ENCODE measurements around the gene S100A7. TPM values are rescaled to one million over a fixed set of nuclear protein-coding genes. Genes with fewer than 3 reads are reported as not detected.

Gene S100A7
- total and polyA plus RNA-seq, 2 donors (not counting 1 experiment from before 2014, with no cell fraction given), result not detected

GRCh38 chr1:153505576-153505975 is 45.1 kb upstream of the S100A7 start:
- Histone ChIP-seq H3K27me3 (ENCODE audit: control insufficient read depth, insufficient read depth, low read length) (no peaks in the 10 kb centered on the region), H3K4me1 (ENCODE audit: control insufficient read depth, extremely low read depth, insufficient read depth, low read length) (peaks cover 18% of the 10 kb centered on the region), H3K79me2 (ENCODE audit: control insufficient read depth, insufficient read depth, low read length) (no peaks in the 10 kb centered on the region), H3K9me3 (ENCODE audit: control insufficient read depth, insufficient read depth, low read depth, low read length) (no peaks in the 10 kb centered on the region), H3K9ac (ENCODE audit: insufficient read depth, low read length) (no peak overlapping the region), H3K4me3 (replicated peaks in 1 of 4; ENCODE audit: control extremely low read depth in 1 of 4, insufficient read depth in 1 of 4, low read depth in 3 of 4, low read length in 4 of 4) (no peak overlapping the region), H2AFZ (ENCODE audit: low read length) (no peak overlapping the region), H3K27ac (ENCODE audit: insufficient read depth, low read length) (no peak overlapping the region), H3K4me2 (ENCODE audit: extremely low read depth, insufficient read depth, low read length) (no peak overlapping the region), H4K20me1 (ENCODE audit: control insufficient read depth, extremely low read depth, insufficient read depth, low read length) (no peaks in the 10 kb centered on the region), H3K36me3 (ENCODE audit: control insufficient read depth, insufficient read depth, low read length) (no peaks in the 10 kb centered on the region)
- peak in 1 of 2 donors; percentile 28 for DNase-seq (ENCODE audit: low read depth in 2 of 2)
- no peak for TF ChIP-seq CTCF (conservative IDR thresholded peaks at IDR 0.05 in 1 of 2, IDR thresholded peaks at IDR 0.05 in 1 of 2; ENCODE audit: low read depth in 1 of 2, low read length in 2 of 2)
- TF ChIP-seq EZH2 (IDR thresholded peaks at IDR 0.05; ENCODE audit: low read length, missing control alignments), result no peak

DNA sequence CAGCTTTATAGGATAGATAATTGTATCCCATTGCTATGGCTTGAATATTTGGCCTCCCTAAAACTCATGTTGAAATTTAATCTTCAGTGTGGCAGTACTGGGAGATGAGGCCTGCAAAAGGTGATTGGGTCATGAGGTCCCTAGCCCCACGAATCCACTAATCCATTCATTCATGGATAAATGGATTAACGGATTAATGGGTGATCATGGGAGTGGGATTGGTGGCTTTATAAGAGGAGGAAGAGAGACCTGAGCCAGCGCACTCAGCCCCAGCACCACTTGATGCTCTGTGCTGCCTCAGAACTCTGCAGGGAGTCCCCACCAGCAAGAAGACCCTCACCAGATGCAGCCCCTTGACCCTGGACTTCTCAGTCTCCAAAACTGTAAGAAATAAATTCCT is 43.3 kb upstream of the S100A7 start:
- peaks cover 4% of the 10 kb centered on the region for H3K27me3 ChIP-seq (ENCODE audit: control insufficient read depth, insufficient read depth, low read length)
- no peak overlapping the region for H3K4me2 ChIP-seq (ENCODE audit: extremely low read depth, insufficient read depth, low read length)
- no peak for DNase-seq (ENCODE audit: low read depth in 2 of 2)
- H4K20me1 ChIP-seq (ENCODE audit: control insufficient read depth, extremely low read depth, insufficient read depth, low read length), result no peaks in the 10 kb centered on the region
- H3K79me2 ChIP-seq (ENCODE audit: control insufficient read depth, insufficient read depth, low read length), result no peaks in the 10 kb centered on the region
- peaks cover 18% of the 10 kb centered on the region for H3K4me1 ChIP-seq (ENCODE audit: control insufficient read depth, extremely low read depth, insufficient read depth, low read length)
- TF ChIP-seq EZH2 (IDR thresholded peaks at IDR 0.05; ENCODE audit: low read length, missing control alignments) (no peak), CTCF (conservative IDR thresholded peaks at IDR 0.05 in 1 of 2, IDR thresholded peaks at IDR 0.05 in 1 of 2; ENCODE audit: low read depth in 1 of 2, low read length in 2 of 2) (no peak)
- no peaks in the 10 kb centered on the region for H3K36me3 ChIP-seq (ENCODE audit: control insufficient read depth, insufficient read depth, low read length)
- H2AFZ ChIP-seq (ENCODE audit: low read length), result no peak overlapping the region
- no peaks in the 10 kb centered on the region for H3K9me3 ChIP-seq (ENCODE audit: control insufficient read depth, insufficient read depth, low read depth, low read length)
- H3K27ac ChIP-seq (ENCODE audit: insufficient read depth, low read length), result no peak overlapping the region
- H3K9ac ChIP-seq (ENCODE audit: insufficient read depth, low read length), result no peak overlapping the region
- no peak overlapping the region for H3K4me3 ChIP-seq (replicated peaks in 1 of 4; ENCODE audit: control extremely low read depth in 1 of 4, insufficient read depth in 1 of 4, low read depth in 3 of 4, low read length in 4 of 4)

- peak in 1 of 2 donors; percentile 60 for DNase-seq (ENCODE audit: low read depth in 2 of 2)
- Histone ChIP-seq H3K4me2 (ENCODE audit: extremely low read depth, insufficient read depth, low read length) (no peak overlapping the region), H2AFZ (ENCODE audit: low read length) (no peak overlapping the region), H3K4me1 (ENCODE audit: control insufficient read depth, extremely low read depth, insufficient read depth, low read length) (no peaks in the 10 kb centered on the region), H4K20me1 (ENCODE audit: control insufficient read depth, extremely low read depth, insufficient read depth, low read length) (no peaks in the 10 kb centered on the region), H3K36me3 (ENCODE audit: control insufficient read depth, insufficient read depth, low read length) (no peaks in the 10 kb centered on the region), H3K27me3 (ENCODE audit: control insufficient read depth, insufficient read depth, low read length) (peaks cover 4% of the 10 kb centered on the region), H3K9ac (ENCODE audit: insufficient read depth, low read length) (no peak overlapping the region), H3K27ac (ENCODE audit: insufficient read depth, low read length) (no peak overlapping the region), H3K4me3 (replicated peaks in 1 of 4; ENCODE audit: control extremely low read depth in 1 of 4, insufficient read depth in 1 of 4, low read depth in 3 of 4, low read length in 4 of 4) (no peak overlapping the region), H3K9me3 (ENCODE audit: control insufficient read depth, insufficient read depth, low read depth, low read length) (no peaks in the 10 kb centered on the region), H3K79me2 (ENCODE audit: control insufficient read depth, insufficient read depth, low read length) (no peaks in the 10 kb centered on the region)
- no peak for TF ChIP-seq EZH2 (IDR thresholded peaks at IDR 0.05; ENCODE audit: low read length, missing control alignments)
- no peak for TF ChIP-seq CTCF (conservative IDR thresholded peaks at IDR 0.05 in 1 of 2, IDR thresholded peaks at IDR 0.05 in 1 of 2; ENCODE audit: low read depth in 1 of 2, low read length in 2 of 2)
Observed at GRCh38 chr1:153498746-153499145, 38.3 kb upstream of the S100A7 start.
